ENCODE data around the gene RAB26.

The RAB26 gene

GRCh38 chr16:2178321-2179106, 30.1 kb downstream of the RAB26 start:
- DNase-seq (ENCODE audit: low read depth in 1 of 2, low spot score in 1 of 2) = peak in 1 of 2 donors; percentile 19

GRCh38 chr16:2179107-2179501, 30.7 kb downstream of the RAB26 start:
- DNase-seq (ENCODE audit: low read depth in 1 of 2, low spot score in 1 of 2) = no peak

- DNase-seq (ENCODE audit: low read depth in 1 of 2, low spot score in 1 of 2) = no peak
These were observed 31.2 kb downstream of the RAB26 start for GRCh38 chr16:2179576-2179975.

- no peak for DNase-seq (ENCODE audit: low read depth in 1 of 2, low spot score in 1 of 2)
These were observed 32.0 kb downstream of the RAB26 start for GRCh38 chr16:2180461-2180860.

- DNase-seq (ENCODE audit: low read depth in 1 of 2, low spot score in 1 of 2) = no peak
These were observed 32.8 kb downstream of the RAB26 start for GRCh38 chr16:2180962-2181923.

- no peak for DNase-seq (ENCODE audit: low read depth in 1 of 2, low spot score in 1 of 2)
These were observed 33.5 kb downstream of the RAB26 start for GRCh38 chr16:2181952-2182351.

GRCh38 chr16:2183671-2184070, 35.2 kb downstream of the RAB26 start:
- DNase-seq (ENCODE audit: low read depth in 1 of 2, low spot score in 1 of 2) = no peak

GRCh38 chr16:2184346-2184745, 35.9 kb downstream of the RAB26 start:
- DNase-seq (ENCODE audit: low read depth in 1 of 2, low spot score in 1 of 2) = no peak

- DNase-seq (ENCODE audit: low read depth in 1 of 2, low spot score in 1 of 2) = no peak
These were observed 36.5 kb downstream of the RAB26 start for GRCh38 chr16:2184962-2185361.

GRCh38 chr16:2186064-2186463, 37.6 kb downstream of the RAB26 start:
- no peak for DNase-seq (ENCODE audit: low read depth in 1 of 2, low spot score in 1 of 2)

- no peak for DNase-seq (ENCODE audit: low read depth in 1 of 2, low spot score in 1 of 2)
These were observed 38.1 kb downstream of the RAB26 start for GRCh38 chr16:2186505-2186904.

GRCh38 chr16:2187212-2187611, 38.8 kb downstream of the RAB26 start:
- DNase-seq (ENCODE audit: low read depth in 1 of 2, low spot score in 1 of 2) = no peak

- DNase-seq (ENCODE audit: low read depth in 1 of 2, low spot score in 1 of 2) = no peak
These were observed 40.0 kb downstream of the RAB26 start for GRCh38 chr16:2188395-2188794.

GRCh38 chr16:2189252-2189893, 40.9 kb downstream of the RAB26 start:
- no peak for DNase-seq (ENCODE audit: low read depth in 1 of 2, low spot score in 1 of 2)

- DNase-seq (ENCODE audit: low read depth in 1 of 2, low spot score in 1 of 2) = no peak
These were observed 41.7 kb downstream of the RAB26 start for GRCh38 chr16:2190002-2190658.

- DNase-seq (ENCODE audit: low read depth in 1 of 2, low spot score in 1 of 2) = no peak
These were observed 42.4 kb downstream of the RAB26 start for GRCh38 chr16:2190659-2191445.

- DNase-seq (ENCODE audit: low read depth in 1 of 2, low spot score in 1 of 2) = no peak
These were observed 43.0 kb downstream of the RAB26 start for GRCh38 chr16:2191446-2191706.

GRCh38 chr16:2194166-2194834, 45.9 kb downstream of the RAB26 start:
- no peak for DNase-seq (ENCODE audit: low read depth in 1 of 2, low spot score in 1 of 2)

- no peak for DNase-seq (ENCODE audit: low read depth in 1 of 2, low spot score in 1 of 2)
These were observed 46.5 kb downstream of the RAB26 start for GRCh38 chr16:2194852-2195321.
